GM19452 (cell line): ENCODE results near the gene NT5DC3.

Source experiments
- ATAC-seq: cut with Tn5 transposase; IDR thresholded peaks from one replicate; pipeline ENCODE4 v1.9.1; 2021; ENCODE audit not compliant: unreplicated experiment

Gene NT5DC3

DNA sequence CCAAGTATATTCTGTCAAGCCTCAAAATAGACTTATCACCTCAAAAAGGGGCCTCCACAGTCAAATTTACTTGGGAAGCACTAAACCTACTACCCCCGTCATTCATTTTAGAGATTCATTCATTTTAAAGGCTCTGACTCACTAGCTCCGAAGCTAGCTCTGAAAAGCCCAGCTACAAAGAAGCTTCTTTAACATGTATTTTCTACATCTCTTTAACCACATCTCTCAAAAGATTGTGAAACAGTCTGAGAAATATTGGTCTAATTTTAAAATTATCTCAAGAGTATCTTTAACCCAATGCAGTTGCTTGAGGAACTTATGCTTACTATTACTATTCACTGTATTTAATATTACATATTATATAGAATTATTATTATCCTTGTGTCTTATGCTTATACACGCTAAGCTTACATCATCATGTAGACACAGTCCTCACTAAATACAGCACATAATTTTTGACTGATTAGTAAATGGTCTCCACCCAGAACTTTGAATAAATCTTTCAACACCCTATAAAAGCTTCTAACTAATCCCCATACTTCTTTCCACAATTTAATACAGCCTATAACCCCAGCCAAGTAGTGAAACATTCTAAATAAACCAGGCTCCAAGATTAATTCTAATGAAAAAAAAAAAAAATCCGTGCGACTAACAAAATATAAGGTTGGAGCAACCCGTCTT lies 7.8 kb downstream of the NT5DC3 start:
- no peak for ATAC-seq

DNA sequence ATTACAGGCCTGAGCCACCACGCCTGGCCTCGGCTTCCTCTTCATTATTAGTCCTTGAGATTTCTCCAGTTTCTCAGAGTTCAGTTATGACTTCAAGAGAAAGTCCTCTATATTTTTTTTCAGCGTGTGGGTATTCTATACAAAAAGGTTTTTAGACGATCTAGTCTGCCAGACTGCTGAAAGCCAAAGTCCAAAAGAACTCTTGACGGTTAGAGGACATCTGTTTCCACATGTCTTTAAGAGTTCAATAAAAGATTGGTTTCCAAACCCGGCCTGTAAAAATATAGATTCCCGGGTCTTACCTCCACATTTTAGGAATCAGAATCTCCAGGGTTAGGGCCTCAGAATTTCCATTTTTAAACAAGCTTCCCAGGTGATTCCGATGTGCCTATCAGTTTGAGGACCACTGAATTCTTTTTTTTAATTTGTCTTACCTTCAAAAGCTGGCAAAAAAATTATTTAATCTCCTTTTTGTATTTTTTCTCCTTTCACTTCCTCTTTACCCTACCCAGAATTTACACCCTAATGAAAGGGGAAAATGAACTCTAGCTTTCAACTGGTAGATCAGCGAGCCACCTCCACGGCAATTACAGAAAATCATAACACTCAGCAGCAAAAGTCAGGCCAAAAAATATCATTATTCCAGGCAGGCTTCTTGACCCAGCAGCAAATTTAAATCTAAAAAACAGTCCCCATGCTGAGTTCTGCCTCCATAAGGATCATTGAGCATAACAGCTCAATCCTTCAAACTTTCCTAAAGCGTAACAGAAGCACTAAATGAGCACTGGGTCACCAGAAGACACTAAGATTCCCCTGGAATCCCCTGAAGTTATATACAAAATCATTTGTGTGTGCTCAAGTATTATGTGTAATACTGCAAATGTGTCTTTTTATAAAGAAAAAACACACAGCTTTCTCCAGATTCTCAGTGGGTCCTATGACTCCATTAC lies 8.7 kb downstream of the NT5DC3 start:
- no peak for ATAC-seq

DNA sequence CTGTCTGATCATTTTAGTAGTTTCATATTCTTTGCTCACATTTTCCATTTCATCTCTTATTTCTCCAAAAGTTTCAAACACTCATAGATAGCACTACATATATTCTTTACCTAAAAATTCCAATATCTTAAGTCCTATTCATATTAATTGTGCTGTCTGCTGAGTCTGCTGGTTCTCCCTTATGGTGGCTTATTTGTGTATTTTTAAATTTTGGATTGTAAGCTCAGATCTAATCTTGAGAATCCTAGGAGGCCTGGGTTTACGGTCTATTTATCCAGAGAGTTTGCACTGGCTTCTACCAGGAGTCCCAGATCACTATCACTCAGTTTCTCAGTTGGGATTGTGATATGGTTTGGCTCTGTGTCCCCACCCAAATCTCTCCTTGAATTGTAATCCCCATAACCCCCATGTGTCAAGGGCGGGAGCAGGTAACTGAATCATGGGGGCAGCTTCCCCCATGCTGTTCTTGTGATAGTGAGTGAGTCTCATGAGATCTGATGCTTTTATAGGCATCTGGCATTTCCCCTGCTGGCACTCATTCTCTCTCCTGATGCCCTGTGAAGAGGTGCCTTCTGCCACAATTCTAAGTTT lies 10.2 kb downstream of the NT5DC3 start:
- no peak for ATAC-seq

DNA sequence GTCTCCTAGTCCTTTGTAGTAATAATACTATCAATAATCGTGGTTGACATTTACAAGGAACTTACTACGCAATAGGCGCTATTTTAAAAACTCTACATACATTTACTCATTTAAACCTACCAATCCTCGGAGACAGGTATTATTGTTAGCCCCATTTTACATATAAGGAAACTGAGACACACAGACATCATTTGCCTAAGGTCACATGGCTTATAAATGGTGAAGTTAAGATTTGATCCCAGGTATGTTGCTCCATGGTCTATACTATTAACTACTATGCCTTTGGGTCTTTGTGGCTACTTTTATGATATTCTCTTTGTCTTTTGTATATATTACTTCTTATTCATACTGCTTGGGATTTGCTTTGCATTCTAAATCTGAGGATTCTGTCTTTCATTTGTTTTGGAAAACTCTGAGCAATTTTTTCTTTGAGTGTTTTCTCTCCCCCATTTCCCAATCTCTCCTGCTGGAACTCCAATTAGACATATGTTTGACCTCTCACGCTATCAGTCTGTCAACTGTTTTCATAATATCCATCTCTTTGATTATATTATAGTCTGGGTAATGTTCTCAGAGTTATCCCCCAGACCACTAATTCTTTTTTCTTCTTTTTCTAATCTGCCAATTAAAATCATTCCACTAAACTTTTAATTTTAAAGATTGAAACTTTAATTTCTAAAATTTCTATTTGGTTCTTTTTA lies 10.9 kb downstream of the NT5DC3 start:
- no peak for ATAC-seq

DNA sequence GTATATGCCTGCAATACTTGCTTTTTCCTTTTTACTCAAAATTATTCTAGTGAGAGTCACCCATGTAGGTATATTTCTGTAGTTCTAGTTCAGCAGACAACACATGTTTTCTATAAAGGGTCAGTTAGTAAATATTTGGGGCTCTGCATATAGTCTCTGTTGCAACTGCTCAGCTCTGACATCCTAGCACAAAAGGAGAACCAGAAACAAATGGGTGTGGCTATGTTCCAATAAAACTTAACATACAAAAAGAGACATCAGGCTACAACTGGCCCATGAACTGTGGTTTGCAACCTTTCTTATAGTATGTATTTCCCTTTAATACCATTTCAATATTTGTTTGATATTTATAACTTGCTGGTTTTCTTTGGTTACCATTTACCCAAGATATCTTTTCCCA lies 11.9 kb downstream of the NT5DC3 start:
- ATAC-seq, result no peak

DNA sequence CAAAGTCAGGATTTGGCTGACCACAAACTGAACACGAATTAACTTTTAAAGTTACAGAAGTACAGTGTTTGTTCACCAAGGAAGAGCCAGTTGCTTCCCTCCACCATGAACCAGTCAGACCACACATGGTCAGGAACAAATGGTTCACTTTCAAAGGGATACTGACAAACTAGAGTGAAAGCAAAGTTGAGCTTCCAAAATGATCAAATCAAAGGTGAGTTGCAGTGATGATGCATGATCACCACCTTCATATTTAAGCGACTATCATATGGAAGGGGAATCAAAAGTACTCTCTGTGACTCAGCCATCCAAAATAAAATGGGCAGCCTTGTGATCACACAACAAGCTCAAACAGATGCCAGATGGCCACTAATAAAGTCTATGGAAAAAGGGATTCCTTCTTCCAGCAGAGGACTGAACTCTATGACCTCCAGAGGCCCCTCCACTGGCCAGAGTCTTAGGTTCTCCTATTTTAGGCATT lies 13.1 kb downstream of the NT5DC3 start:
- no peak for ATAC-seq

DNA sequence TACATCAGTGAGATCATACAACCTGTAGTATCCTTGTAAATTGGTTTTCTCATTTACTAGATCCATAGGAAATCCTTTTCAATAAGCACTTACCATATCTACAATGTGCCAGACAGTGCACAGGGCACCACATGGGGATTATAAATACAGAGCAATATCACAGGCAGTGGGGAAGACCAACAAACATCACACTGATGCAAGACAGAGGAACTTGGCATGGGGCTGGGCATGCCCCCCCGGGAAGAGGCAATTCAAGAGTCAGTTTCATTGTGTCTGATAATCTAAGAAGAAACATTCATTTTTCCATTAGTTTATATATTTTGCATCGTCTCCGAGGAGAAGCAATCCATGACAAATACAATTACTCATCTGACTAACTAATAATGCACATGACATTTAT lies 16.2 kb downstream of the NT5DC3 start:
- ATAC-seq, result no peak

DNA sequence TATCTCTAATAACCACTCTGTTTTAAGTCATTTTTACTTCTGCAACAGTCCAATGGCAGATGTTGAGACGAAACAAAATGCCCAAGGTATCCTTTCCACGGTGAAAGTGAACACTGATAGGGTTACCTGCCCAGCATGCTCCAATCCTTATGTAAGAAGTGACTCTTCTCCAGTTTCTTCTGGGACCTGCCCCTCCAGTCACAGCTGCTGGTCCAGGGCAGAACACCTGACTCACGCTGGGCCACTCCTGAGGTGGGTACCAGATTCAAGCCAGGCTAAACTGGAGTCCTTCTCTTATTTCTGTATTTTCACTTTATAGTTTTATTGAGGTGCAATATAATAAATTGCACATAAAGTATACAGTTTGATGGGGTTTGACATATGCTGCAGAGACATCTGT lies 16.7 kb downstream of the NT5DC3 start:
- ATAC-seq, result no peak

DNA sequence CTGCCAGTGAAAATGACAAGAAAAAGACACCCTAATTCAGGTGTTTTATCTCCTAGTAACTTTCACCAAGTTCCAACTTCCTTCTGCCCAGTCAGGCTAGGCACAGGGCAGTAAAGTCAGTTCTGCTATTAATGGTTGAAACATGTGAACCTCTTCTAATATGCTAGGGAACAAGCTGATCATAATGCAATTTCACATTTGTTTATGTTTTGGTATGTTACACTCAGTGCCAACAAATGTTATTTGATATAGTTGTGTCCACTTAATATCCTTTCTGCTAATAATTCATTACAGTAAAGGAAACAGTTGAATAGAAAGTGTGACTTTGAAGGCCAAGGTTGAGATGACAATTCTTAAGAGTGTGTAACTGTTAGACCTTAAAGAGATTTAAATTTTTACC lies 17.2 kb downstream of the NT5DC3 start:
- no peak for ATAC-seq

DNA sequence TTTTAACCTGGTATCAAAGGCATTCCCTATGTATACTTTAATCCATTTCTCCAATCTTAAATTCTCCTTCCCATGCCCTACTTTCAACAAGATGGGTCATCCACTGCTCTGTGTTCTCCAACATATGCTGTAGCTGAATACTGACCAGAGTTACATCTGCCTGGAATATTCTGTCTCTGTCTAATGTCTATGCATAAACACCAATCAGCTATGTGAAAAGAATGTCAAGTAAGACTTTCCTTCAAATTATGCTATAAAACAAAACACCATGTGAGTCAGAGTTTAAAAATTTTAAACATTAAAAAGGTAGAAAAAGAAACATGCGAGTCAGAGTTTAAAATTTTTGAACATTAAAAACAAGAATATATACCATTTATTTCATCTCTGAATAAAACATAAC lies 19.3 kb downstream of the NT5DC3 start:
- ATAC-seq, result no peak

DNA sequence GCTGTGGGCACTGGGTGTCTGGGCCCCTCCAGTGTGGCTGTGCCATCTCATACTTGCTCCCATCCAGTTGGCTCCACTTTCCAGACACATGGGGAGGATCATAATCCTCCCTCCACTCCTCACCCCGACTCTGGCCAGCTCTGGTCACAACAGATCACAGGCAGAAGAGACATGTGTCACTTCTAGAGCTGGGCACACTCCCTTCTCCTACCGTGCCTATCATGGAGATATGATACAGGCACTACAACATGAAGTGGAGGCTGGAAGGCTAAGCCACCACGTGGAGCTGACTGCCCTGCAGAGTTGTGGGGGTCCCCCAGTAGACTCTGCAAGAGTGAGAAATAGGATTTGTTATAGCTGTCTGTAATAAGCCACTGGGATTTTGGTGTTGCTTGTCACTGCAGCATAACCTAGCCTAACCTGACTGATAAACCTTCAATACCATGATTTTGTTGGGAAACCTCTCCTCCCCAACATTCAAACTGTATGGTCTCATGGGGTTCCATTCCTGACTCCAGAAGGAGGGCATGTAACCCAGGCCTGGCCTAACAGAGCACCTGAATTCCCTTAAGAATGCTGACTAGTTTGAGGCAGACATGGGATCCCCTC lies 20.0 kb downstream of the NT5DC3 start:
- no peak for ATAC-seq

DNA sequence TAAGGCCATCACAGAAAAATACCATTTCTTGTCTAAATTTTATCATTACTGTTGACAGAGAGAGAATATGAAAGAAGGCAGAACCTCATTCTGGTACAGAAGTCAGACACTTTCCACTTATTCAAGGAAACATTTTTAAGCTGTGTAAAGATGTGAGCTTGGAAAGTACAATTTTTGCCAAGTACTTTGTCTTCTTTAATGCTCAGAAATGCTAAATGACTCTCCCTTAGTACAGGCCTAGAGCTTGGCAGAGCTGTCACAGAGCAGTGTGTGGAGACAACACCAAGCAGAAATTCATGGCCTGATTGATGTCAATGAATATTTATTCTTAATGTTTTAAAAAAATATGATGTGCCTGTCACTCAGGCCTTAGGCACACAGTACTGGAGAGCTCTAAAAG lies 20.7 kb downstream of the NT5DC3 start:
- ATAC-seq, result no peak

DNA sequence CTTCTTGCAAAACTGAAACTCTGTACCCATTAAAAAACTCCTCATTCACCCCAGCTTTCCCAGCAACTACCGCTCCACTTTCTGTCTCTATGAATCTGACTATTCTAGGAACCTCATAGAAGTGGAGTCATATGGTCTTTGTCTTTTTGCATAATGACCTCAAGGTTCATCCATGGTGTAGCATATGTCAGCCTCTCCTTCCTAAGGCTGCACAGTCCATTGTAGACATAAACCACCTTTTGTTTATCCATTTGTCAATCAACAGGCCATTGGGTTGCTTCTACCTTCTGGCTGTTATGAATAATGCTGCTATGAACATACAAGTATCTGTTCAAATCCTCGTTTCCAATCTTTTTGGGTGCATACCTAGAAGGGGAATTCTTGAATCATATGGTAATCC lies 21.1 kb downstream of the NT5DC3 start:
- ATAC-seq, result no peak

DNA sequence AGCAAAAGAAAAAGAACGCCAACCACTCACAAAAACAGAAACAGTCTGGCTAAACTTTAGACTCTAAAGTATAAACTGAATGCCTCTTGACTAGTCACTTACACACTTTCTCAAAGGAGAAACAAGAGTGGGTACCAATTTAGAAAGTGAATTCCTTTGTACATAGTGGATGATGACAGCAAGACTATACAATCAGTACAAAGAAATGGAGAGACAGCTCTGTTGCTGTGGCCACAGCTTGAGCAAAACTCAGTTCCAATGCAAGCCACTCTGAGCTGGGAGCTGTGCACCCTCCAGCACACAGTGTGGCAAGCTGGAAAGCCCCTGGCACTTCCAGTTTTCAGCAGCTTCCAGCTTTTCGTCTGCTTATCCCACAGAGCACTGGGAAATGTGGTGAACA lies 21.7 kb downstream of the NT5DC3 start:
- no peak for ATAC-seq

DNA sequence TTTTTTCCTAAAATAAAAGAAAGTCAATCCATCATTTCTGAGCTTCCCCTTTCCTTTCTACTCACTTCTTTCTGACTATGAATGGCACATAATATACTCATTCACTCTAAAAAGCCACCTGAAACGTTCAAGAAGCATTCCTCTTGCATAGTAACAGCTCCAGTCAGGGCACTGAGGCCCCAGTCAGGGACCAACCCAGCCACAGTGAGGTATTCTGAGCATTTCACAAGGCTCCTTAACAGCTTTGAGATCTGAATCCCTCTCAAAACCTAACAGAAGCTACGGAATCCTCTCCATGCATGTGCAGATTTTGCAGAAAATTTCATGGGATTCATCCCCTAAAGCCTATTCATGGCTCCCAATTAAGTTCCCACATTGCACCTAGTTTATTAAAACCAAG lies 23.2 kb downstream of the NT5DC3 start:
- ATAC-seq, result no peak

DNA sequence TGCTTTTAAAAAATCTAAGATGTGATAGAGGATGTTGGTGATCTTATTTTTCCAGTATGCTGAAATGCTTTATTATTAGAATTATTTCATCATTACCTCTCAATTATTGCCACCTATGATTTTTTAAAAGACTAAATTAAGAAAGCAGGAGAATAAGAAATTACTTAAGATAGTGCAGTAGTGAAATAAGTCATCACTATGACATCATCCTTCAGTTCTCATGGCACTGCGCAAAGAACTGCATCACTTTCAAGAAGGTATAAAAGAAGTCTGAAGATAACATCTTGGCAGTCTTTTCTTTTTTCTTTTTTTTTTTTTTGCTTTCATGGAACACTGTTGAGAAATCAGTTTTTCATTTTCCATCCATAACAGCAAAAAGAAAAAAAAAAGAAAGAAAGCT lies 24.4 kb downstream of the NT5DC3 start:
- no peak for ATAC-seq

DNA sequence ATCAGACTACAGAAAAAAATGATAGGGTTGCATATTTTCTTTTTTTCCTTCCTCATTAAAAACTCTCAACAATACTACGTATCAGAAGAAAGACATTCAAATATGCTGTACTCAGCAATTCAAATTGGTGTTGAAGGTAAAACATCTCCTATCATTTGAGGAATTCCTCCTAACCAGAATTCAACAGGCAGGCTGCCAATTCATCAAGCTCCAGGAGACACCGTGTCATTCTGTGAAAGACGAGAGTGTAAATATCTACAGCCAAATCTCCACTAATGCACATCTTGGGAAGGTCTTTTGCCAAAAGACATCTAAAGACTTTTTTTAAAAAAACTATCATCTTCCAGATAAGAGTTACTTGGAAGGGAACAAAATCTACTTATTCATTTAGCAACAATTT lies 26.6 kb downstream of the NT5DC3 start:
- ATAC-seq, result no peak

DNA sequence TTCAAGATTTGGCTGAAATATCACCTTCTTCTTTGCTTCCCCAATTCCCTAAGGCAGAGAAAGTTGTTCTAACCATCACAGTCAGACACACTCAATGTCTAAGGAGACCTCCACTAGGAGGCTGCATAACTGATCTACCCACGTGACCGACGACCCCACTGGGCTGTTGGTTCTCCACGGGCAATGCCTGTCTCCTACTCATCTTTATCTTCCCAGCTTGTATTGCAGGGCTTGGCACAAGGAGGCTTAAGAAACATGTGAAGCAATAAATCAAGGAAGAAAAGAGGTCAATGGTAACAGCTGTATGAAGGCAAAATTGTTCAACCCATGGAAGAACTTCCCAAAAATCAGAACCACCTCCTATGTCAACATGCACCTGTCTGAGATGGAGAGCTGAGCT lies 27.1 kb downstream of the NT5DC3 start:
- no peak for ATAC-seq

DNA sequence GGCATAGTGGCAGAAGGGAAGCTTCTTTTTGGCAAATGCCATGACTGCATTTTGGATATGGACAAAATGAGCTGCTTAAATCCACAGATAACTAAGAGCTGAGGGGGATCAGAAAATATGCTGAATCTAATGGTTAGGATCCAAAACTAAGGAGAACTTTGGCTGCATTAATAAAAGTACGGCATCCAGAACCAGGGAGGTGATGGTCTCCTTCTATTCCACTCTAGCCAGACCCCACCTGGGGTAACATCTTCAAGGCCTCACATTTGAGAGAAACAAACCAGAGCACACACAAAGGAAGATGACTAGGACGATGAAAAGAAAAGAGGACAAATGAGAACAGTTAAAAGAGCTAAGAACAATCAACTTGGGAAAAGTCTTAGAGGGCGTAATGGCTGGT lies 27.6 kb downstream of the NT5DC3 start:
- no peak for ATAC-seq

DNA sequence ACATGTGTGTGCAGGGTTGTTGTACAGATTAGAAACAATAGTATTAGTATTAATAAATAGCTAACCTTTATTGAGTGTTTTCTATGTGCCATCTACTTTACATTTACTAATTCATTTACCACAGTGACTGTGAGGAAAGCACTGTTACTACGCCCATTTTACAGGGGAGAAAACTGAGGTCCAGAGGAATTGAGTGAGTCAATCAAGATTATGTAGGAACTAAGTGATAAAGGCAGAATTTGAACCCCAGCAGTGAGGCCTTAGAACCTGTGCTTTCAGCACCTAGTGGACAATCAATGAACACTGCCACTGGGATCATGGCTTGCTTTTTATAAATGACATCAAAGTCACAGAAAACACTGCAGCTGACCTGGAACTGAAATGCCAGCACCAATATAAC lies 28.2 kb downstream of the NT5DC3 start:
- ATAC-seq, result no peak

DNA sequence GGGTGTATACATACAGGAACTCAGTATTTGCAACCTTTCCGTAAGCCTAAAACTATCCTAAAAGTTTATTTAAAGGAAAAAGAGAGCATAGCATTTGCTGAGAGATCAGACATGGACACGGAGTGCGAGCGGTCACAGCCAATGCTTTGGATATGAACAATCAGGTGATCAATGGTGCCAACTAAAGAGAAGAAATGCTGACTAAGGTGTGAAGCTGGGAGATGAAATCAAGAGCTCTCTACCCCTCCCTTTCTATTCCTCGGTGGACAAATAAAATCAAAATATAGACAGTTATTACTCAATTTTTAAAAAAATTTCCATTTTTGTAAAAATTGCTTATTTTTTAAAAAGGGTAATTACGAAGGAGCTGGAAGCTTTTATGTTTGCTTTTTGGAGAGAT lies 29.2 kb downstream of the NT5DC3 start:
- no peak for ATAC-seq
